EL (cell line): ENCODE results near the gene FLACC1.
A peak's percentile ranks its signal among the peaks of the same experiment; 100 is the strongest.

Experiments used
- DNase-seq: peaks from one replicate; pipeline ENCODE4 v3.0.0-alpha.2; 2016

The FLACC1 gene

DNA sequence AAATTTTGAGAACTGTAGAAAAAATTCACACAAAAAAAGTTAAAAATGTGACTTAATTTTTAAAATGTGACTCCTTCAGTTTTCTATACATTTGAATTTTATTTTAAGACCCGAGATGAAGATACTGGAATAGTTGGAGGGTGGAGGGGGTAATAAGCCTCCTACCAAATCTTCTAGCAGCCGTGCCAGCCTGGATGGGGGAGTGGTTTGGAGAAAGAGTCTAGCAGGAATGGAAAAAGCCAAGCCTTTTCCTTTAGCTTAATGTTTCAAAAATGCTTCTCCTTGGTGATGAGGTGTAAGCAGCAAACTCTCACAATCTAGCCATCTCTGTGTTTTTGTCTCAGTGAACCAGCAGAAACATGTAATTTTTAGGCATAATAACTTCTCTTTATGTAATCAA lies 82.1 kb downstream of the FLACC1 start:
- no peak for DNase-seq

DNA sequence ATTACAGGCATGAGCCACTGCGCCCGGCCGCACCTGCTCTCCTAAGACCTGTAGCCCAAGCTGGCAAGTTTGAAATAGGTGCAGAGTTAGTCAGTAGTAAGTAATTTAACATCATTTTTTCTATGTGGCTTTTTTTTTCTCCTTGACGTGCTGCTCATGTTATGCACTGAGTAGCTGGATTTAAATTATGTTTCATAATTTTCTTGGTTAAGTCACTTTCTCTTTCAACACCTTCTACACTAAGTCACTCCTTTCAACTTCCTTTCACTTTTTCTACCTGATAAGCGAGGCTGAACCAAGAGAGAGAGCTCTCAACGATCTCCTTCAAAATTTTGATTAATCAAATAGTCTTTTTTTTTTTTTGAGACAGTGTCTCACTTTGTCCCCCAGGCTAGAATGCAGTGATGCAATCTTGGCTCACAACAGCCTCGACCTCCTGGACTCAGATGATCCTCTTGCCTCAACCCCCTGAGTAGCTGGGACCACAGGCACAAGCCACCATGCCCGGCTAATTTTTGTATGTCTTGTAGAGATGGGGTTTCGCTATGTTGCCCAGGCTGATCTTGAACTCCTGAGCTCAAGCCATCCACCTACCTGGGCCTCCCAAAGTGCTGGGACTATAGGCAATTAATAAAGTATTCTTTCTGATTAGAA lies 83.7 kb downstream of the FLACC1 start:
- DNase-seq: no peak

DNA sequence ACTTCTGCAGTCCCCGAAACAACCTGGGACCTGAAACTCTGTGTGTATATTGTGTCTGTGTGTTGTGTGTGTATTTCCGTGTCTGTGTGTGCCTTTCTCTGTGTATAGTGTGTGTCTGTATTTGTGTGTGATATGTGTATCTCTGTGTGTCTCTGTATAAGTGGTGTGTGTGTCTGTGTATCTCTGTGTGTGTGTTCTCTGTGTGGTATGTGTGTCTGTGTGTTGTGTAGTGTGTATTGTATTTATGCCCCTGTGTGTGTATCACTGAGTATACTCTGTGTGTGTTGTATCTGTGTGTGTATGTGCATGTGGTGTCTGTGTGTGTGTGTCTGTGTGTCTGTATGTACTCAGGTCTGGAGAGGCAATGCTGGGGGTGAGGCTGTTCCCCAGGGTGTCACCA lies 85.2 kb downstream of the FLACC1 start:
- DNase-seq: no peak

GRCh38 chr2:201270293-201271001 lies 86.7 kb downstream of the FLACC1 start:
- DNase-seq: no peak

DNA sequence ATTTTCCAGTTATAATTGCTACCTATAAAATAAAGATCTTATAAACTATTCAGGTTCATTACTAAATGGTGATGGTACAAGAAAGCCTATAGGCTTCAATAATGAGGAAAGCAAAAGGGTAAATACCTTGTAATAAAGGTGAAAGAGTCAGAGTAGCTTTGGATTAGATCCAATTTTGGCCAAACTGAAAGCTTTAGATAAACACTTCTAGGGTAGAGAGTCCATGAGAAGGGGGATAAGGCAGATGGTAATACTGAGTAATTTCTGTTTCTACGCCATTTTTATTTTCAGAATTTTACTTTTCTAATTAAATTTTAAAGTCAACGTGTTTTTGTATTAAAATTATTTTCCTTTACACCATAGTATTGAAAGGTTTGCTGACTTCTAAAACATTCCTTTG lies 87.4 kb downstream of the FLACC1 start:
- DNase-seq: no peak

DNA sequence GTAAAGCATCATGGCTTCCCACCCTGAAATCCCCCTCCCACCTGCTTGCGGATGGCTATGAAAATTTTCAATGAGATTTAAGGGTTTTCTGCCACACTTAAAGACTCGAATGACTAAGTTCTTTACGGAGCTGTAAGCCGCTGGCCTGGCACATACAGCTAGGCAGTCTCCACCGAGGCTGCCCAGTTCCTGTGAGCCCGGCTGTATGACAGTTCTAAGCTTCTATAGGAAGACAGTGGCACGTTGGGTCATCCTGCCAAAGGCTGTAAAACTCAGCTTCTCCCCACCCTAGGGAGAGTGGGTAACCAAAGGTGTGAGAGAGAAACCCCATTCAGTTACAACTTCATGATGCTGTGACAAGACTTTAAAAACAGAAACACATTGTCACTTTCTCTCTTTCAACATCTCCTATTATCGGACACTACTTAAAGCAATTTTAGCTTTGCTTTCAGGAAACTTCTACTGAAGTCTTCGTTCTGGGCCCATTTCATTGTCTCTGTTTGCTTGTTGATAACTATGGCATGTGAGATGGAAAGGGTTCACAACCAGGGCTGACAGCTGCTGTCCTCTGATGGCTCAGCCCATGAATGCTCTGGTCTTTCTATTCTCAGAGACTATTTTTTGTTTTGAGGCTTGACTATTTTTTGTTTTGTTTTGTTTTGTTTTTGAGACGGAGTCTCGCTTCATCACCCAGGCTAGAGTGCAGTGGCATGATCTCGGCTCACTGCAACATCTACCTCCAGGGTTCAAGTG lies 89.7 kb downstream of the FLACC1 start:
- DNase-seq: no peak

DNA sequence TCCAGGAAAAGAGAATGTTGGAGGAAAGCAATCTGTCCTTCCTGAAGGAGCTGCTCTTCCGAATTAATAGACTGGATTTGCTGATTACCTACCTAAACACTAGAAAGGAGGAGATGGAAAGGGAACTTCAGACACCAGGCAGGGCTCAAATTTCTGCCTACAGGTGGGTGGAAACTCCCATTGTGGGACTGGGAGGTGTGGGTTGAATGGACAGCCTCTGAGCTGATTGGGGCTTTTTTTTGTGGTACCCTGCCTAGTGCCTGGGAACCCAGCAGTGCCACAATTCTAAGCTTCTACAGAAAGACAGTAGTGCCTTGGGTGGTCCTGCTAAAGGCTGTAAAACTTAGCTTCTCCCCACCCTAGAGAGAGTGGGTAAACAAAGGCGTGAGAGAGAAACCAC lies 90.5 kb downstream of the FLACC1 start:
- DNase-seq: no peak

DNA sequence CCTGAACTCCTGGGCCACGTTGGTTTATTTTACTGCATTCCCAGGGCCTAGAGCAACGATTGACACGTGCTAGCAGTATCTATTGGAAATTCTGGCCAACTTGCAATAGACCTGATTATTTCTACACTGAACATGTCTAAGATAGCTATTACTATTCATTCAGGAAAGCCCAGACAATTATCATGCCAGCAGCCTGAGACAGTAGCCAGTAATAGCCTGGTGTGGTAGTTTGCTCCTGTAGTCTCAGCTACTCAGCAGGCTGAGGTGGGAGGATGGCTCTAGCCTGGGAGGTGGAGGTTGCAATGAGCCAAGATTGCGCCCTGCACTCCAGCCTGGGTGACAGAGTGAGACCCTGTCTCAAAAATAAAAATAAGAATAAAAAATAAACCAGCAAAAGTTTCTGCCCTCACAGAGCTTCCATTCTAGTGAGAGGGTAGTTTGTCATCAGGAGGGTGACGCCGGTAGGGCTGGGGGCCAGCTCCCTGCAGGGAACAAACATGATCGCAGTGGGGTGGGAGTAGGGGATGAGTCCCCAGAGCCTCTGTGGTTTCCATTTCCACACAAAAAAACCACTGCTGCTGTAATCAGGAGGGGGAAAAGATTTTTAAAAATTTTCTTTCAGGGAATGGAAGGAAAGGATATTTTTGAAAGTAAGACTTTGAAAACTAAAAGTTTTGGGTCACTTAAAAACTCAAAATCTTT lies 92.5 kb downstream of the FLACC1 start:
- no peak for DNase-seq

GRCh38 chr2:201263779-201264178 lies 93.4 kb downstream of the FLACC1 start:
- no peak for DNase-seq

GRCh38 chr2:201262718-201263117 lies 94.4 kb downstream of the FLACC1 start:
- DNase-seq: no peak

GRCh38 chr2:201261906-201262305 lies 95.2 kb downstream of the FLACC1 start:
- DNase-seq: peak; percentile 12

- no peak for DNase-seq
These were observed 95.7 kb downstream of the FLACC1 start for GRCh38 chr2:201261471-201261870.

DNA sequence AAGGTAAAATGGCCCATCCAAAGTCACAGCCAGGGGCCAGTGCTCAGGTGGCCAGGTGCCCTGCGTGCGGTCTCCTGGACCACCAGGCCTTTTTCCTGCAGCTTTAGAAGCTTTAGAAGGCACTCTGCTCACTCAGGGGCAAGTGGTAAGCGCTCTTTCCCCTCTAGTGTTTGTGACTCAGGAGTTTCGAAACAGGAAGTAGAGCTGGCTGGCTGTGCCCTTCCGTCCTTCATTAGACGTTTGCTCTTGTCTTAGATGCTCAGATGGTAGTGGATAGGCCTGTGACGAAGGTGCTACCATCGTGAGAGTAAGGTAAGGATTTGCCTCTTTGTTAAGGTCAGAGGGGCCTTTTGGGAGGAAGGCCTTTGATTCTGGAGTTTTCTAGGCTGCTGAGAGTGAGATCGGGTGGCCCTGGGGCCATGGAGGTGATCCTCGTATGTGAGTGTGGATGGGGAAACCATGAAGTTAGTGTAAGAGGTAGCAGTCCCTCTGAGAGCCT lies 96.8 kb downstream of the FLACC1 start, which contains the start of gene CASP8:
CASP8 (plus strand) TSS at position 235 of the 499 bp plus-strand sequence. CDS start 5,951 bp downstream, outside the sequence.
- DNase-seq: peak; percentile 71

GRCh38 chr2:201258666-201259615 lies 98.2 kb downstream of the FLACC1 start:
- DNase-seq: no peak

DNA sequence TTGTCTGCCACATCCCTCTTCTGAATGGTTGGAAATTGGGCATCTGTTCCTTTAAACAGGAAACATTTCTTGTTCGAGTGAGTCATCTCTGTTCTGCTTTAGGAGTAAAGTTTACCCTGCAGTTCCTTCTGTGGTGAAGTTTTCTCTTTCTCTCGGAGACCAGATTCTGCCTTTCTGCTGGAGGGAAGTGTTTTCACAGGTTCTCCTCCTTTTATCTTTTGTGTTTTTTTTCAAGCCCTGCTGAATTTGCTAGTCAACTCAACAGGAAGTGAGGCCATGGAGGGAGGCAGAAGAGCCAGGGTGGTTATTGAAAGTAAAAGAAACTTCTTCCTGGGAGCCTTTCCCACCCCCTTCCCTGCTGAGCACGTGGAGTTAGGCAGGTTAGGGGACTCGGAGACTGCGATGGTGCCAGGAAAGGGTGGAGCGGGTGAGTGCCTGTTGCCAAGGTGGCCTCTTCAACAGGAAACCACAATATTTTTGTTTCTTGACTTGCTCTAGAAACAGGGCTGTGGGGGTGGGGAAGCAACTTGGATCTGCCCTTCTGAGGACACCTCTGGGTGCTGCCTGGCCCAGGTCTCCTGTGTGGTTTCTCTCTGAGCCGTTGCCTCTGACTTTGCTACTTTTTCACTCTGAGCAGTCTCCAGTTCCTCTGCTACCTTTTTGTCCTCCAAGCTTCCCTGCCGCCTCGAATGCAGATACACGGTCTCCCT lies 99.0 kb downstream of the FLACC1 start:
- DNase-seq: peak; percentile 75

DNA sequence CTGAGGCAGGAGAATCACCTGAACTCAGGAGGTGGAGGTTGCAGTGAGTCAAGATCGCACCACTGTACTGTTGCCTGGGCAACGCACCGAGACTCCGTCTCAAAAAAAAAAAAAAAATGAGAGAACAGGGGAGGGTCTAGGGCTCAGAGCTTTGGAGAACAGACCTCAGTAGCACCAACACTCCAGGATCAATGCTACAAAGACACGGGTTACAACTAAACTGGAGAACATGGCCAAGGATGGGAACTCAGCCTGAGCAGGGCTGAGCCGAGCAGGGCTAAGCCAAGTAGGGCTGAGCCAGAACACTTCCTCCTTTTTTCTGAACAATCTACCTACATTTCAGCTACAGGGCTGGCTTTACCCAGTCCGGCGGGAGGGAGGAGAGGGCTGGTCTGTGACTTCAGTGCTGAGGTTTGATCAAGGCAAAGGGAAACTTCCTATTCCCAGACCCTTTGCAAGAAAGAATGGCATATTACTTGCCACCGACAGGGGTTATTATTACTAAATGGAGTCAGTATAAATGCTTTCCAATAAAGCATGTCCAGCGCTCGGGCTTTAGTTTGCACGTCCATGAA lies 99.7 kb downstream of the FLACC1 start:
- DNase-seq: no peak

GRCh38 chr2:201256082-201256481 lies 101.1 kb downstream of the FLACC1 start:
- no peak for DNase-seq

DNA sequence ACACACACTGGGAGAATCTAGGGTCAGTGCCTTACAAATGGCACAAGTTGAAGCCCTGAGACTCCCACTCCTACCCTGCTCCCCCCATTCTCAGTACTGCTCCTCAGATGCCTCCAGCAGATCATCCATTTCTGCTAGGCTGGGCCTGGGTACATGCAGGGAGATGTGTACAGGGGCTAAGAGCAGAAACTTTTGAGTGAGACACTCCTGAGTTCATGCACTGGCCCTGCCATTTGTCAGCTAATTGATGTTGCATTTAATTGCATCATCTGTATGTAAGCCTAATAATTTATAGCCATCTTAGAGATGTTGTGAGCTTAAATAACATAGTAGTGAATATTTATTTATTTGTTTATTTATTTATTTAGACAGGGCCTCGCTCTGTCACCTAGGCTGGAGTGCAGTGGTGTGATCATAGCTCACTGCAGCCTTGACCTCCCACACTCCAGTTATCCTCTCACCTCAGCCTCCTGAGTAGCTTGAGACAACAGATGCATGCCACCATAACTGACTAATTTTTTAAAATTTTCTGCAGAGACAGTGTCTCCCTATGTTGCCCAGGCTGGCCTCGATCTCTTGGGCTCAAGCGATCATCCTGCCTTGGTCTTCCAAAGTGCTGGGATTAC lies 101.6 kb downstream of the FLACC1 start:
- DNase-seq: no peak

DNA sequence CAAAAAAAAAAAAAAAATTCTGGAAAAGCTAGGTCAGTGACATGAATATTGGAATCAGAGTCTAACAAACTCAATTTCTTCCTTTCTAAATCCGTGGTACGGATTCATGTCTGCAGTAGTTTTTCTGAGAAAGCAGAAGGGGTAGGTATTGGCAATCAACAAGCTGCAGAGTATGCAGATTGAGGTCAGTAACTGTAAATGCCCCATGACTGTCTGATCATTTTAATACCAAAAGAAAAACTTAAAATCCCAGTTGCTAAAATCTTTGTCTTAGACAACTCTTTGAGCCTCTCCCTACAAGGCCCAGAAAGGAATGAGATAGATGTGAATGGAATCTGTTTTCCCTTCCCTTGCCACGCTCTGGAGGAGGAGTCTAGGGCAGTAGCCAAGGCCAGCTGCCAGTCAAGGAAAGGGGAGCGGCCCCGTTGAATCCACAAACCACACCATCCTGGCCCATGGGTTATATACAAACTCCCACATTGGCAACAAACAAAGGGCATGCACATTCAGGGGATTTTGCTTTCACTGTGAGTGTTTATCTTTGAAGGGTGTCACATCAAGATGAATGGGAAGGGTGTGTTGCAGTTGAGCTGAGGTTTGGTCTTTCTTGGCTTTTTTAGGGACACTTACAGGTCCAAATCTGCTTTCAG lies 102.9 kb downstream of the FLACC1 start:
- DNase-seq: peak; percentile 26

DNA sequence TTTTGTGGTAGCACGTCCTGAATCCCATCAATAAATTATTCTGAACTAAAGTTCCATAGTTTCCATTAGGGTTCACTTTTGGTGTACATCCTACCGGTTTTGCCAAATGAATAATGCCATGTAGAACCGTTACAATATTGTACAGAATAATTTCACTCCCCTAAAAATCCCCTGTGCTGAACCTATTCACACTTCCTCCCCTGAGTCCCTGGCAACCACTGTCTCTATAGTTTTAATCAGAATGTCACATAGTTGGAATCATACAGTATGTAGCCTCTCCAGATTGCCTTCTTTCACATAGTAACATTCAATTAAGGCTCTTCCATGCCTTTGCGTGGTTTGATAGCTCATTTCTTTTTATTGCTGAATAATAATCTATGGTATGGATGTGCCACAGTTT lies 106.4 kb downstream of the FLACC1 start:
- DNase-seq: no peak
